GM23248 (cell line): ENCODE data around the gene MAPK11. TPM values are rescaled to one million over a fixed set of nuclear protein-coding genes. Genes with fewer than 3 reads are reported as not detected.
A peak's percentile ranks its signal among the peaks of the same experiment; 100 is the strongest.

Experiments
- DNase-seq: peaks from one replicate; pipeline ENCODE4 v3.0.0-alpha.2; 2015
- H2AFZ ChIP-seq: fragments of 200-600 bp; sonication (generic); 2 replicates; pipeline ENCODE4 v1.6.1; 2016; ENCODE audit warnings: antibody characterized with exemption
- H3F3A ChIP-seq: fragments of 200-600 bp; sonication (generic); 2 replicates; pipeline ENCODE4 v1.6.1; 2016; ENCODE audit warnings: mild to moderate bottlenecking, antibody characterized with exemption, mixed run types; ENCODE audit not compliant: insufficient read depth
- H3K27ac ChIP-seq: fragments of 200-600 bp; sonication (generic); 2 replicates; pipeline ENCODE4 v1.5.1; 2016; ENCODE audit warnings: mild to moderate bottlenecking
- H3K27me3 ChIP-seq: fragments of 200-600 bp; sonication (generic); replicated peaks from 2 replicates; pipeline ENCODE4 v1.6.1; 2016; ENCODE audit warnings: mild to moderate bottlenecking; ENCODE audit not compliant: insufficient read depth
- H3K36me3 ChIP-seq: fragments of 200-600 bp; sonication (generic); 2 replicates; pipeline ENCODE4 v1.6.1; 2016; ENCODE audit warnings: low read depth, mild to moderate bottlenecking
- H3K4me1 ChIP-seq: fragments of 200-600 bp; sonication (generic); 2 replicates; pipeline ENCODE4 v1.6.1; 2016; ENCODE audit warnings: mild to moderate bottlenecking; ENCODE audit not compliant: insufficient read depth
- H3K4me2 ChIP-seq: fragments of 200-600 bp; sonication (generic); one replicate; pipeline ENCODE4 v1.6.1; 2016; ENCODE audit warnings: mild to moderate bottlenecking; ENCODE audit not compliant: unreplicated experiment
- H3K4me3 ChIP-seq: fragments of 200-600 bp; sonication (generic); 2 replicates; pipeline ENCODE4 v1.5.1; 2016; ENCODE audit warnings: mild to moderate bottlenecking
- H3K79me2 ChIP-seq: fragments of 200-600 bp; sonication (generic); 2 replicates; pipeline ENCODE4 v1.6.1; 2016; ENCODE audit warnings: mild to moderate bottlenecking; ENCODE audit not compliant: insufficient read depth
- H3K9ac ChIP-seq: fragments of 200-600 bp; sonication (generic); 2 replicates; pipeline ENCODE4 v1.6.1; 2016; ENCODE audit warnings: mild to moderate bottlenecking
- H3K9me2 ChIP-seq: fragments of 200-600 bp; sonication (generic); 2 replicates; pipeline ENCODE4 v1.6.1; 2016; ENCODE audit warnings: mixed run types, mild to moderate bottlenecking, moderate library complexity; ENCODE audit not compliant: insufficient read depth
- H3K9me3 ChIP-seq: fragments of 200-600 bp; sonication (generic); one replicate; pipeline ENCODE4 v1.6.1; 2017; ENCODE audit warnings: low read depth
- H4K20me1 ChIP-seq: fragments of 200-600 bp; sonication (generic); 2 replicates; pipeline ENCODE4 v1.6.0; 2016; ENCODE audit not compliant: insufficient read depth
- EZH2 ChIP-seq: fragments of 200-600 bp; sonication (generic); IDR thresholded peaks from 2 replicates; pipeline ENCODE4 v1.6.1; 2018; ENCODE audit warnings: antibody characterized with exemption, mild to moderate bottlenecking; ENCODE audit not compliant: insufficient read depth, poor library complexity, severe bottlenecking
- EZH2phosphoT487 ChIP-seq: fragments of 200-600 bp; sonication (generic); IDR thresholded peaks from 2 replicates; pipeline ENCODE4 v1.6.1; 2018; ENCODE audit warnings: antibody characterized with exemption, moderate library complexity, mild to moderate bottlenecking, low read depth; ENCODE audit not compliant: insufficient read depth
- WGBS, 2 experiments: methylation state at CpG; one replicate each; pipeline ENCODE4 v1.1.6; 2015 to 2017; ENCODE audit warnings: low lambda C conversion rate in 2 of 2, low coverage in 1 of 2; ENCODE audit errors: missing lambda C conversion rate in 2 of 2; 5-methylcytosine and 5-hydroxymethylcytosine counted together
- in situ Hi-C: fragments of 300-500 bp; cut with MboI; formaldehyde crosslinking; loops from 2 replicates; pipeline ENCODE4 v1.15.0; 2020
- polyA plus RNA-seq: library from polyadenylated mRNA; unstranded; fragments of >200 nt; fragmentation: Nextera tagmentation; extraction: Ambion mirVana; gene quantifications from 2 replicates; pipeline ENCODE4 v1.2.1, GENCODE V29; 2016
- total RNA-seq: library from RNA; depleted of rRNA; stranded (reverse); fragments of >200 nt; shearing (Covaris generic); gene quantifications from 2 replicates; pipeline ENCODE4 v1.2.3, GENCODE V29; 2014

The MAPK11 gene
- total and polyA plus RNA-seq, 2 experiments from 2014 or later = 1.2 to 9.8 TPM

DNA sequence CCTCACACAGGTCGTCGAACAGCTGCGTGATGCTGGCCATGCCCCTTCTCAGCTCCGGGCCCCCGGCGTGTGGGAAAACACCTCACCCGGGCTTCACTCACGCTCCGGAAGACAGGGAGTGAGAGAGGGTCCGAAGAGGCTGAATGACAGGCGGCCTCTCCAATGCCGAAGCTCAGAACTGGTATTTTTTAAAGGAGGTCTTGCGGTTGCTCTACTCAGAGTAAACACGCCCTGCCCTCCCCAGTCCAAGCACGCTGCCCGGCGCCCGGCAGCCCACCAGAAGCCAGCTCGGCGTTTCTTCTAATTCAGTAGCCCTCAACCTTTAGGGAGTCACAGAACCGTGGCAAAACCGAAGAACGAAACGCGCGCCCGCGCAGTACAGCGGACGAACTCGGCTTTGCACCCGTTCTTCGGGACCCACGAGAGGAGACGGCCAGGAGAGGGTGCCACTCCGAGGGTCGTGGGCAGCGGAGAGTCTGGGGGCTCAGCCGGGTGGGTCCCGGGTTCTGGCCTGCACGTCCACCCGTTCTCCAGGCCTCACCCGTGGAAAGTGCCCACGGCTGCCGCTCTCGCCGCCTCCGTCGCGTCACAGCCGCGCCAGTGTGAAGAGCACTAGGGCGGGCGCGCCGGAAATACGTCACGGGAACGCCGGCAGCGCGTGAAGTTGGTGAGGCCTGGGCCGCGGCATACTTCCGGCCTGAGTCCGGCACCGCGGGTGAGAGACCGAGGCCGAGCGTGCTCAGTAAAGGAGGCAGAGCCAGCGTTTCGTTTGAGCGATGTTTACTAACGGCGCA lies 25.6 kb downstream of the MAPK11 start, which contains the start of gene TUBGCP6:
TUBGCP6 (minus strand) TSS at position 604 of the 794 bp plus-strand sequence; CDS start at position 40, 564 bp downstream.
- H3F3A ChIP-seq = no peaks in the 10 kb centered on the region
- H3K9me2 ChIP-seq = no peaks in the 10 kb centered on the region
- TF ChIP-seq EZH2 (no peak), EZH2phosphoT487 (no peak)
- peak within 1 kb of the TSS; percentile 94 for H3K4me3 ChIP-seq
- in situ Hi-C loops = no loop called here
- H3K36me3 ChIP-seq = no peaks in the 10 kb centered on the region
- no peaks in the 10 kb centered on the region for H3K27me3 ChIP-seq
- peak within 1 kb of the TSS; percentile 92 for H2AFZ ChIP-seq
- H3K9me3 ChIP-seq = no peaks in the 10 kb centered on the region
- H3K4me1 ChIP-seq = peaks cover 12% of the 10 kb centered on the region; the same call in 1 of the 2 replicates
- H3K79me2 ChIP-seq = peaks cover 82% of the 10 kb centered on the region
- peak within 1 kb of the TSS; percentile 76 for H3K27ac ChIP-seq
- DNase-seq = peak; percentile 98
- H4K20me1 ChIP-seq = no peaks in the 10 kb centered on the region
- peak within 1 kb of the TSS; percentile 92 for H3K9ac ChIP-seq
- 1 to 2% methylated on average over 64 to 71 of the region's 76 CpGs for WGBS, 2 experiments
- peak within 1 kb of the TSS; percentile 87 for H3K4me2 ChIP-seq

DNA sequence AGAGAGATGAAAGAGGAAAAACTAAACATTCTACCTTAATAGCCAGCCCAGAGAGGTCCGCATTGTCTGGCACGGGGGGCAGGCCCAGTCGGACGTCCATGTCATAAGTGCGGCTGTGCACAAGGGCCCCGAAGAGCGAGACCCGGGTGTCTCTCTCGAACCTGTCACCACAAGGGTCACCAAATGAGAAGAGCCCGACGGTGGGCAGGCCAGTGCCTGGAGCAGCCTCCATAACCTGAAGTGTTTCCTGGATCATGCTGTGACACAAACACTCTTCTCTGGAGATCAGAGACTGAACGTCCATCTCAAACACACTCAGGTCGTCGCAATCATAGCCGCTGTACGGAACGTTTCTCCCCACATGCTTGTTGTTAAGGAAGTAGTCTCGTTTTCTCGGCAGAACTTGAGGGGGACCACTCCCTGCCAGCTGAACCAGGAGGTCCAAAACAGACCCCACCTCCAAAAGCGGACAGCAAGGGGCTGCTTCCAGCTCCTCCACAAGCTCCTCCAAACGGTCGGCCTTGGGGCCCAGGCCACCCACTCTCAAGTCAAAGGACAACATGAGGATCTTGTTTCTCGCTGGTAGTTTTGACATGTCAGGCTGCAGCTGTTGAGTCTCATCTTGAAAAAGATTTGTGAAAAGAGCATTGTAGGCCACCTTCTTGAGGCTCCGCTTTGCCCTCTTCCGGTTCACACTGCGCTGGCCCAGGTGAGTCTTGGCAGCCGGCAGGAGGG lies 26.3 kb downstream of the MAPK11 start:
- peaks cover 85% of the 10 kb centered on the region for H3K79me2 ChIP-seq
- peaks cover 12% of the 10 kb centered on the region; the same call in 1 of the 2 replicates for H3K4me1 ChIP-seq
- no peaks in the 10 kb centered on the region for H3K27me3 ChIP-seq
- no peaks in the 10 kb centered on the region for H3K9me2 ChIP-seq
- H3K9ac ChIP-seq = peak overlapping the region; percentile 92
- DNase-seq = peak; percentile 29
- WGBS, 2 experiments = 9% methylated on average over 25 to 27 of the region's 27 CpGs
- peak overlapping the region; percentile 80 for H3K4me2 ChIP-seq
- H3K9me3 ChIP-seq = no peaks in the 10 kb centered on the region
- in situ Hi-C loops = no loop called here
- H3F3A ChIP-seq = no peaks in the 10 kb centered on the region
- TF ChIP-seq EZH2 (no peak), EZH2phosphoT487 (no peak)
- H3K4me3 ChIP-seq = peak overlapping the region; percentile 94
- no peaks in the 10 kb centered on the region for H4K20me1 ChIP-seq
- H3K27ac ChIP-seq = peak overlapping the region; percentile 76
- H3K36me3 ChIP-seq = no peaks in the 10 kb centered on the region
- H2AFZ ChIP-seq = peak overlapping the region; percentile 92

DNA sequence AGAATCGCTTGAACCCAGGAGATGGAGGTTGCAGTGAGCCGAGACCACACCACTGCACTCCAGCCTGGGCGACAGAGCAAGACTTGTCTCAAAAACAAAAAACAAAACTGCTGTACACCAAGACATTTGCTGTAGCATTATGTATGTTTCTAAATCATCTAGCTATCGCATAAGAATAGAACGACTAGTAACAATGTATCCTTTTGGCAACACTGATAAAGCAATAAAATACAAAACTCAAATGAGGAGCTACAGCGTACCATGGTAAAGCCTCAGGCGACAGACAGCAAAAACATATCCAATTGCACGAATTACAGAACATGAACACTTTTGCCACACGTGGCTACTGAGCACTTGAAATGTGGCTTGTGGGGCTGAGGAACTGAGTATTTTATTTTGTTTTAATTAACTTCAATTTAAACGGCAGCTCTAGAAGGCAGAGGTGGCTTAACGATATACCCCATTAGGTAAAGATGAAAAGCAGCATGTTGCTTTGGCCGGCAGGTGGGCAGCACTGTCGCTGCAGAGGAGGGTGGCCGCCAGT lies 27.7 kb downstream of the MAPK11 start:
- peaks cover 12% of the 10 kb centered on the region; the same call in 1 of the 2 replicates for H3K4me1 ChIP-seq
- no peaks in the 10 kb centered on the region for H3K9me2 ChIP-seq
- H3K27ac ChIP-seq = no peak overlapping the region
- H3F3A ChIP-seq = no peaks in the 10 kb centered on the region
- H3K9me3 ChIP-seq = no peaks in the 10 kb centered on the region
- H3K9ac ChIP-seq = peak overlapping the region; percentile 92
- no peak overlapping the region for H2AFZ ChIP-seq
- 25 to 27% methylated on average over 14 of the region's 14 CpGs for WGBS, 2 experiments
- DNase-seq = peak; percentile 37
- TF ChIP-seq EZH2 (no peak), EZH2phosphoT487 (no peak)
- H3K4me2 ChIP-seq = peak overlapping the region; percentile 80
- peaks cover 93% of the 10 kb centered on the region for H3K79me2 ChIP-seq
- in situ Hi-C loops = no loop called here
- no peaks in the 10 kb centered on the region for H3K36me3 ChIP-seq
- H3K27me3 ChIP-seq = no peaks in the 10 kb centered on the region
- H3K4me3 ChIP-seq = peak overlapping the region; percentile 94
- H4K20me1 ChIP-seq = no peaks in the 10 kb centered on the region

DNA sequence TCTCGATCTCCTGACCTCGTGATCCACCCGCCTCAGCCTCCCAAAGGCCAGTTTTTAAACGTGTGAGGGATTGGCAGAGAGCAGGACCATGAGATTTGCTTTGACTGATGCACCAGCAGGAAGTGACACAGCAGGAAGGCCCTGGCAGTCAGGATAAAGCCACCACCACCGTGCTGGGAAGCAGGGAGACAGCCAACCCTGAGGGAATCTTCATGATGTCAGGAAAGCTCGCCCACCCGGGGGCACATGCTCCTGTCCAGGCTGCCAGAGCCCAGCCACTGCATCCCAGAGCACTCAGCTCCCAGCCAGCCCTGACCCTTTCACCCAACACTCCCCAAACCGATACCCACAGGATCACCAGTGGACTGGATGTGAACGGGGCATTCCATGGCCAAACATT lies 31.4 kb downstream of the MAPK11 start:
- WGBS, 2 experiments = 76 to 78% methylated on average over 8 to 9 of the region's 9 CpGs
- Histone ChIP-seq H4K20me1 (no peaks in the 10 kb centered on the region), H3K4me1 (peaks cover 12% of the 10 kb centered on the region; the same call in 1 of the 2 replicates), H3K4me2 (no peak overlapping the region), H3K9me3 (no peaks in the 10 kb centered on the region), H3K27me3 (no peaks in the 10 kb centered on the region), H3K9ac (no peak overlapping the region), H3K36me3 (no peaks in the 10 kb centered on the region), H3K9me2 (no peaks in the 10 kb centered on the region), H3K27ac (no peak overlapping the region), H3F3A (no peaks in the 10 kb centered on the region), H3K4me3 (no peak overlapping the region), H3K79me2 (peaks cover 90% of the 10 kb centered on the region), H2AFZ (no peak overlapping the region)
- in situ Hi-C loops = no loop called here
- no peak for DNase-seq
- TF ChIP-seq EZH2 (no peak), EZH2phosphoT487 (no peak)
